ENCODE data around the gene CLEC16A.

CLEC16A gene

DNA sequence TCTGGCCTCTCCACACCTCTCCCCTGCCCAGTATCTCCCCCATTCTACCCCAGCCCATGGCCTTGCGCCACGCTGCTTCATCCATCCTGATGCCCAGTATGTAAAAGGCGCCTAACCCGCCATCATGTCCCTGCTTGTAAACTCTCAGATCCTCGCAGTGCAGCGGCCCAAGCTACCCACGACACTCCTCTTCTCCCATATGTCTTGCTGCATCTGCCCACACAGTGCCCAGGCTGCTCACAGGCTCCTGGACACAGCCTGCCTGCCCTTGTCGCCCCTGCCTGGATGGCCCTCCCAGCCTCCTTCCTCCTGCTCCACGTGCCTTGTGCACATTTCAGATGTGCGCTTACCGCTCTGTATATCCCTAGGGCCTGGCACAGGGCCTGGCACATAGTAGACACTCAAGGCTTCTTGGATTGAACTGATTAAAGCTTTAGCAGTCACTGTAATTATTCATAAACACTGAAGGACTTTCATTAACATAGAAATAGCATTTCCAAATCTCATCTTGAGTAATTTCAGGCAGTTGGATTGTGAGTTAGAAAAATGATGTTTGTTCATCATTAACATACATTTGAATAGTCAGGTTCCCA lies 129.1 kb downstream of the CLEC16A start:
- in situ Hi-C loops (cut with MboI; ENCODE audit: low sequenced_read_pairs), result no loop called here

DNA sequence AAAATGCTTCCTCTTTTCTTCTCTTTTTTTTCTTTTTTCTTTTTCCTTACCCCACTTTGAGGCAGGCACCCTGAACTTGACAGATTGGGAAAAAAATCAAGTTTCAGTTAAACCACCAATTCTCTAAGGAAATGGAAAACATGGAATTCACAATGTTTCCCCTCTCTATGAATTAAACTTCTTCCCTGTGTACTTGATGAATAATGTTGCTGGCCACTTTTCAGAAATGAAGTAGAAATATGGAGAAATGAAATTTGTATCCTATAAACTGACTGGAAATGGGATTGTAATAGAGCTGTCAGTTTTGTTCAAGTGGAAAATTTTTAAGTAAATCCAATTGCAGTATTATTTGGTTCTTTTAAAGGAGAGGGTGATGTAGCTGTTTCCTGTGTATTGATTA lies 129.8 kb downstream of the CLEC16A start:
- in situ Hi-C loops (cut with MboI; ENCODE audit: low sequenced_read_pairs), result no loop called here

DNA sequence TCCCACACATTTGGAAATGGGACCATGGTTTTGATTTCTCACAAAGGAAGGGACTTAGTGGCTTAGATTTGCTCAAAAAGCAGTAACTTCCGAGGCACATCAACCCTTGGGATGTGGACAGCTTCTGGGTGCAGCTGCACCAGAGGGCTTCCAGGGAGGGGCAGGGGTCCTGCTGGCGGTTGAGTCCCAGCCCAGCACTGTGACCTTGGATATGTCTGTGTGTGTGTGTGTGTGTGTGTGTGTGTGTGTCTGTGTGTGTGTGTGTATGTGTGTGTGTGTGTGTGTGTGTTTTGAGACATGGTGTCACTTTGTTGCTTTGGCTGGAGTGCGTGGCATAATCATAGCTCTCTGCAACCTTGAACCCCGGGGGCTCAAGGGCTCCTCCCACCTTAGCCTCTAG lies 130.8 kb downstream of the CLEC16A start:
- in situ Hi-C loops (cut with MboI; ENCODE audit: low sequenced_read_pairs), result no loop called here

DNA sequence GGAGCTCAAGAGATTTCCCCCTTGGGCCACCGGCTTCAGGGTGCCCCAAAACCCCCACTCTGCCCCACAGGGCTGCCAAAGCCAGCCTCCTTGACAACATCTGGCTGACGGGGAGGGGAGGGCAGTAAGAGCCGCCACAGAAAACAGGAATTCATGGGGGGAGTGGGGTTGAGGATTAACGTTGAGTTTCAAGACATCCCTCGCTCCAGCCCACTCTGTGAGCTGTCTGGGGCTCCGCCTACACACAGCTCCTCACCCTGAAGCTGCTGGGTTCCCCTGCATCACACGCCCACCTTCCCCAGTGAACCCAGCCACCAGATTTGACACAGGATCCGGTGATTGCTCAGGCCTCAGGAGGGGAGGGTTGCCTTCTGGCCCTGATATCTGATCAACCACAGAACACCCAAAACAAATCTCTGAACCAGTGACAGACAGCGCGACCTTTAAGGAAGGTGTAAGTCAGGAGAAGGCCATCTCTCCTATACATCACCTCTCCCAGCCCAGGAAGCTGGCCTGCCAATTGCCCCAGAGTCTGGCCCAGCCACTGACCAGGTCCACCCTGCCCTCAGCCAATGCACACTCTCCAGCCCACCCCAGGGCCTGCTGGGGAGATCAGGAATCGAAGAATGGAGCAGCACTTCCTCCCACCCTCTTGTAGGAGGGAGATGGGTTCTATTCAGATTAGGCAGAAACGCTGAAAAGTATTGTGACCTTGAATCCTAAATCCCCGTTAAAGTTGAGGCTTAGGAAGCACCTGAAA lies 132.1 kb downstream of the CLEC16A start:
- in situ Hi-C loops (cut with MboI; ENCODE audit: low sequenced_read_pairs), result no loop called here

DNA sequence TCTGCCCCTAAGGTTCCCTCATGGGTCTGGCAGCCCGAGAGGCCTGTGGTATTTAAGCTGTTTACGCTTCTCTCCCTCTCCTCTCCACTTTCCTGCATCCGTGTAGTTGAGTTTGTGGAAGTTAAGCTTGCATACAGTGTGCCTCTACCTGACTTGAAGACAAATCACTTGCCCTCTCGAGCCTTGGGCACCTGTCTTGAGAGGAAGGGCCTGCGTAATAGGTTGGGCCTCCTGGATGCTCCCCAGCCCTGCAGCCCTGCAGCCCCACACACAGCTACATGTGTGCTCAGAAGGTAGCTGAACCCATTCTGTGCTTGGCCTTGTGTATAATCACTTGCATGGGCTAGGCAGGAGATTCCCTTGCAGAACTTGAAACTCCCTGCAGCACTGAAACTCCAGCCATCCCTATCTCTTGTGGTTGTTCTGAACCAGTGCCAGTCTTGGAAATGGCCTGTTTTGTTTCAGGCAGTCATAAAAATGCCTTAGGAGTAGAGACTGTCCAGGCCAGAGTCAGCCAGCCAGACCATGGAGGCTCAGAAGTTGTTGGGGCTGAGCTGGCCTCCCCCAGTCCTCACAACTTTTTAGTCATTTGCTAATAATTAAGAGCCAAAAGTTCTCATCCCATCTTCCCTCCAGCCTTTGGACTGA lies 134.6 kb downstream of the CLEC16A start:
- in situ Hi-C loops (cut with MboI; ENCODE audit: low sequenced_read_pairs), result no loop called here

DNA sequence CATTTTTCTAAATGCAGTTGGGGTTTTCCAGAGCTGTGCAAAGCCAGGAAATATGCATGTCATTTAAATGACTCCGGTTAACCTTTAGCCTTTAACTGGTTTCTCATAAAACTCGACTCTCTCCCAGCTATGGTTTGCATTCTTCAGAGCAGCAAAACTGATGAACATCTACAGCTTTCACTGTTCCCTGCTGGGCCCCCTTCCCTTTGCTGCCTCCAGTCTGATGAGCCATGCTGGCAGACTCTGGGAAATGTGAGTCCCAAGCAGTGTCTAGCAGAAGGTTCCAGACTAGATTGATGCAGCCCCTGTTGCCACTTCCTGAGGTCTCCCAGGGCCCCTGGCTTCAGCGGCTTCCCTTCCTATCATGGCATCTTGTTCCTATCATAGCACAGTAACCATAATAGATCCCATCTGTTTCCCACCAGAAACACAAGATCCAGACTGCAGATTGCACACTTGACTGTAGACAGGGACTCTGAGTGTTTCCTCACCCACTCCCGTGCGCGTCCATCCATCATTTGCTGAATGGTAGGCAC lies 135.4 kb downstream of the CLEC16A start:
- in situ Hi-C loops (cut with MboI; ENCODE audit: low sequenced_read_pairs), result no loop called here

DNA sequence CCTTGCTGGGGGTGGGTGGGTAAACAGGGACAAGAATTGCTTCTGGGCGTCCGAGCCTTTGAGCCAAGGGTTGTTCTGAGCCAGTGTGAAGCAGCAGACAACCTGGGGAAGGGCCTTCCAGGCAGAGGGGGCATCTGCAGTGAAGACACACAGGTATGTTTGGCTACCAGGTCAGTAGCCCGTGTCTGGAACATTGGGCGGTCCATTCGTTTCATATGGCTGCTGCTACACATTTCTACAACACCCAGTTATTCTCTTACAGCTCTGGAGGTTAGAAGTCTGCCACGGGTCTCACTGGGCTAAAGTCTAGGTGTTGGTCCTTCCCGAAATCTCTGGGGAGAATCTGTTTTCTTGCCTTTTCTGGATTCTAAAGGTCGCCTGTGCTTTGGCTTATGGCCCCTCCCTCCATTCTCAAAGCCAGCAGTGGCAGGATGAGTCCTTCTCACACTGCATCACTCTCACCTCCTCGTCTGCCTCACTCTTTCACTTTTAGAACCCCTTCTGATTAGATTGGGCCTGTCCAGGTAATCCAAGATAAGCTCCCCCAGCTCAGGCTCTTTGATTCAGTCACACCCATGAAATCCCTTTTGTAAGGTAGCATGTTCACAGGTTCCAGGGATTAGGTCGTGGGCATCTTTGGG lies 136.1 kb downstream of the CLEC16A start:
- in situ Hi-C loops (cut with MboI; ENCODE audit: low sequenced_read_pairs), result no loop called here

DNA sequence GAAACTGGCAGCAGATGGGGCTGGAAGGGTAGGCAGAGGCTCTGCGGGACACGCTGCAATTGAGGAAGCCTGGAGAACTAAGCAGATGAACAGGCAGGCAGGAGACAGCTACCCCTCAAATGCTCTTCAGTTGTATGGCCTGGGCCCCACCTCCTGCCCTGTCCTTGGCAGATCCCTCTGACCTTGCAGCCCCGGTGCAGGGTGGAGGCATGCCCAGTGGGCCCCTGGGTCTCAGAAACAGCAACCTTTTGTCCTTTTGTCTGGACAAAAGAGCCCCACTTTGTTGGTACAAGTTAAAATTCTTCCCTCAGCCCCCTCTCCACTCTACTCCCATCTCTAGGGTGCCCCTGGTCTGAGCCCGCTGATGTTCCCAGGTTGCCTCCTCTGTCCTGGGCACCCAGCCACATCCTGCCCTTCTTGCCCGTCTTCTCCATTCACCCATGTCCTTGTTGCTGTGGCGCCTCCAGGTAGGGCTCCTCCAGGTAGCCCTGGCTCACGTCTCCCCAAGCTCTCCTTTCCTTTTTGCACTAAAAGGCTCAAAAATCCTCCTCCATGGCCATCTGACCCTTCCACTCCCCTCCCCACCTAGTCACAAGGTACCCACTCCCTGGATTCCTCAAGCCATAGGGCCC lies 136.8 kb downstream of the CLEC16A start:
- in situ Hi-C loops (cut with MboI; ENCODE audit: low sequenced_read_pairs), result no loop called here

DNA sequence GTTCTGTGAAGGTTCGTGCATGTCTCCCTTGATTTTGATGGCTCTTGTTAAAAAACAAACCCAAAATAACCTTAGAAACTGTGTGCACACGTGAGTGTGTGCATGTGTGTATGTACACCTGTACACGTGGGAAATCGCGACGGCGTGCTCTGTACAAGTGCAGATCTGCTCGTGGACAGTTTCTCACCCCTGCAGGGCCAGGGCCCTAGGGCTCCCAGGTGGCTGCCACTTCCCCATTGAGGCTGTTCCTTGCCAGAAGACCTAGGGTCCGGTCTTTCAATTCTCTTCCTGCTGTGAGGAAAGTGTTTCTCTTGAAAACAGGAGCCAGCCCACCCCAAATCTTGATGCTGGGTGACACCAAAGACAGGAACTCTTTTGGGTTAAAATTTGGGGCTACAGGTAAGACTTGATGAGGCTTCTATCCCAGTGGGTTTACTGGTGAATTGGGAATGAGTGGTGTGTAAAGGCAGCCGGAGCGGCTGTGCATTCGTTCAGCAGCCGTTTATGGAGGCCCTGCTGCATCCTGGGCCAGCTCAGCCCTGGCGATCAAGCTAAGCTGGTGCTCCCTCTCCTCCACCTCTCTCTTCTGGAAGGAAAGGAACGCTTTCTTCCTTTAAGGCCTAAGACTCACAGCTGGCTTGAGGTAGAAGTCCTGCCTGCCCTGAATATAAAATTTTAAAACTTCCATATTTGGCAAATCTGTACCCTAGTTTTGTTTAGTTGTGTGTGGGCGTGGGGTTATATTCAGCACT lies 137.9 kb downstream of the CLEC16A start:
- in situ Hi-C loops (cut with MboI; ENCODE audit: low sequenced_read_pairs), result no loop called here

DNA sequence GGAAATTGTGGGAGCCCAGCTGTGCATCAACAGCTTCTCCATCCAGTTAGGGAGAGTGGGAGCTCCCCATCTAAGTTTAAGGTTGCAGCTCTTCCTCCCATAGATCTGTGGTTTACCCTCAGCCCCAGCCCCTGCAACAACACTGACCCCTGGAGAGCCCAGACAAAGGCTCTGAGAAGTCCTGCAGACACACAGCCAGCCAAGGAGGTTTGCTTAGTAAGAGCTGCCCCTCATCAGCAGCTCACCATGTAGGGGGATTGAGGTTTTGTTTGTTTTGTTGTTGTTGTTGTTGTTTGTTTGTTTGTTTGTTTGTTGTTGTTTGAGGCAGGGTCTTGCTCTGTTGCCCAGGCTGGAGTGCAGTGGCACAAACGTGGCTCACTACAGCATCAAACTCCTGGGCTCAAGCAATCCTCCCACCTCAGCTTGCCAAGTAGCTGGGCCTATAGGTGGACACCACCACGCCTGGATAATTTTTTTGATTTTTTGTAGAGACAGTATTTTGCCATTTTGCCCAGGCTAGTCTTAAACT lies 138.6 kb downstream of the CLEC16A start:
- in situ Hi-C loops (cut with MboI; ENCODE audit: low sequenced_read_pairs), result no loop called here

DNA sequence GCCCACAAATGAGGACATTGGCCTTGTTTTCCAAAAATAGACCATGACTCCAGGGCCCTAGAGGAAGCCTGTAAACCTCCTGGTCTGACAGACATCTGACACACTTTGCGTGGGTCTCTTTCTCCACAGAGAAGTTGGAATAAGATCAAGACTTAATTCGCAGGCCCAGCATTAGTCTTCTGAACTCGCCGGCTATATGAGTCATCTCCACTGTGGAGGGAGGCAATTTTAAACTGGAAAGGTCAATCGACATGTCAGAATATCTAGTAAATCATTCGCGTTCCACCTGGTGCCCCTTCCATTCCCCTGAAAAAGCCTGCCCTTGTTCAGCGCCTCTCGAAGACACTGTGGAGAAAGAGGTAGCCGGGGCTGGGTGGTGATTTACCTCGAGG lies 140.1 kb downstream of the CLEC16A start:
- in situ Hi-C loops (cut with MboI; ENCODE audit: low sequenced_read_pairs), result no loop called here

DNA sequence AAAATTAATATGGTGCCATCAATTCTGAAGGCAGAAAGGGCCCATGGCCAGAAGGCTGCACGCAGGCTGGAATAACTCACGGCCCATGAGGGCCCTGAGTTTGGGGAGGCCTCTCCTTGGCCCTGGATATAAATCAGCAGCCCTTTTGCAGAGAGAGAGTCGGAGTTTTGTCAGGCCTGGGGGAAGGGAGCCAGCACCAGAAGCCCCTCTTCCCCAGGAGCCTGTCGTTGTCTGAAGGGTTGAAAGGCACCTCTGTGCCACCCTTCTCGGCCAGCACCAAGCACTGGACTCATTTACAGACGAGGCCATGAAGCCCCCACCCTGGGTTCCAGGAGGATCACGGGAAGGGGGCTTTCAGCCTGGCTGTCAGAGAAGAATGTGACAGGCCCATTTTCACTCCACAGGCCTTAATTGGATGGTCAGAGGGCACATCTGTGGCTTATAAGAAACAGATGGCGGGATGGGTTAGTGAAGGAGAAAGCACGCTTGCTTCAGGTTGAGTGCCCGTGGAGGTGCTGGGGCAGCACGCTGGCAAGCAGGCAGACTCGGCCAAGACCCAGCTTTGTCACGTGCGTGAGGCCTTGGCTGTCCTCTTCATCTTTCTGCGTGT lies 140.6 kb downstream of the CLEC16A start:
- in situ Hi-C loops (cut with MboI; ENCODE audit: low sequenced_read_pairs), result no loop called here

DNA sequence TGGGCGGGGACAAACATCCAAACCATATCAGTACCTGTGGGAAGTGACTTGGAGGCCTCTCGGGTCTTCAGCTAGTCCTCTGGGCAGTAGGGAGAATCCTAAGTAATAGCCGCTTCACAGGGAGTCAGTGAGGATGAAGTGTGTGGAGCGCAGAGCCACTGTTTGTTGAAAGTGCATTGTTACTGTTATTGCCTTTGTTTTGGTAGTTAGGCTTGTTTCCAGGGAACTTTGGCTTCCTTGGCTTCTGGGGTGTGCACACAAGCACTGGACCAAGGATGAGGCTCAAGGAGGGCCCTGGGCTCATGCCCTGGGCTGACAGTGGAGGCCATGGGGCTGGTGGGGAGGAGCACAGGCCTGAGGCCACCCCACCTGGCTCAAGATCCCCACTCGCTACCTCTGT lies 141.6 kb downstream of the CLEC16A start:
- in situ Hi-C loops (cut with MboI; ENCODE audit: low sequenced_read_pairs), result no loop called here

DNA sequence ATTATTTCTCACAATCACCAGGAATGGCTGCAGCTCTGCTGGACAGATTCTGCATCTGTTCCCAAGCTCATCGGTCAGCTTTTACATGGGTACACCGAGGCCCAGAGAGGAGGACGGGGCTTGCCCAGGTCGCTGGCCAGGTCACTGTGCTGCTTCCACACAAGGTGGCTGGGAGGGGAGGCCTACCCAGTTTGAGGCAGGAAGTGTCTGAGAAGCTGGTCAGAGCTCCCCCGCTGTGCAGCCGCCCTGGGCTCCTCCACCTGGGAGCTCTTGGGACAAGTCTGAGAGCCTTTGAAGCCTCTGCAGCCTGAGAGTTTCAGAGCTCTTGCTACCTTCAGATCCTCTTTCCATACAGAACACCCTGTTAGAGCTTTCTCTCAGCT lies 143.3 kb downstream of the CLEC16A start:
- in situ Hi-C loops (cut with MboI; ENCODE audit: low sequenced_read_pairs), result no loop called here

DNA sequence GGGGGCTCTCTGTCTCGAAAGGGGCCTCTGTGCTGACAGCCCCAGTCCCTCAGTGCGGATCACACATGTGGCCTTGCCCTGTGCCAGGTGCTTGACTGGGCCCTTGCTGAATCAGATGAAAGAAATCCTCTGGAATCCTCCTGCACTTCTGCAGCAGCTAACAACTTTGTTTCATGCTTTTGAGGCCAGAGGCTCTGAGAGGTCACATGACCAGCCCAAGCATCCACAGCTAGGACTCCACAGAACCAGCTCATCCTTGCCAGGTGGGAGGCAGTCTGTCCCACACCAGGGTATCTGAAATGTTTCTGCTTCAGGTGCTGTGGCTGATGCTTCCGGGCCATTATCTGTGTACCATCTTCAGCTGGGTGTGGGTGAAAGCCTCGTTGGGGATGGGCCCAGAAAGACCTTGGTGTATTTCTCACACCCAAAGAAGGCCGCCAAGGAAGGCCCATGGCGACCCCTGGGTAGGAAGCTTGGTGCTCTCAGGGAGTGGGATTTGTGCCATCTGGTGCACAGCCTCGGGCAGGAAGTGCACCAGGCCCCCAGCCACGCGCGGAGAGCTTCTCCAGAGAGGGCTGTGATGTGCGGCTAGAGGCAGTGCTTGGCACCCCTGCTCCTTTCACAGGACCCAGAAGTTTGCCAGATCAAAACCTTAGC lies 143.8 kb downstream of the CLEC16A start:
- in situ Hi-C loops (cut with MboI; ENCODE audit: low sequenced_read_pairs), result no loop called here

DNA sequence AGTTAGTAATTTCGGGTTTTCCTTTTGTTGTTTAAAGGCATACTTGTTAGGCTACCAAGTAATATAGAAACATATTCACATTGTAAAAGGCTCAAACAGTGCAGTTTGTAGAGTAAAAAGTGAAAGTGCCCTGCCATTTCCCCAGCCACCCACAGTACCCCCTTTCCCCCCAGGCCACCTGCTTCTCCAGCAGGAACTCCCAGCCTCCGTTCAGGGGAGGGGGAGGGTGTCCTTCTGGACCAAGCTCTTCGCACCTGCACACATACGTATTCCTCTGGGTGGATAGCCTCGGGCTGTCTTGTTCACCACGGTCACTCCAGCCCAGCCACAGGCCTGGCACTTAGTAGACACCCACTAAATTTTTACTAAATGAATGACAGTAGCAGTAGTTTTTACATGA lies 144.5 kb downstream of the CLEC16A start:
- in situ Hi-C loops (cut with MboI; ENCODE audit: low sequenced_read_pairs), result no loop called here

DNA sequence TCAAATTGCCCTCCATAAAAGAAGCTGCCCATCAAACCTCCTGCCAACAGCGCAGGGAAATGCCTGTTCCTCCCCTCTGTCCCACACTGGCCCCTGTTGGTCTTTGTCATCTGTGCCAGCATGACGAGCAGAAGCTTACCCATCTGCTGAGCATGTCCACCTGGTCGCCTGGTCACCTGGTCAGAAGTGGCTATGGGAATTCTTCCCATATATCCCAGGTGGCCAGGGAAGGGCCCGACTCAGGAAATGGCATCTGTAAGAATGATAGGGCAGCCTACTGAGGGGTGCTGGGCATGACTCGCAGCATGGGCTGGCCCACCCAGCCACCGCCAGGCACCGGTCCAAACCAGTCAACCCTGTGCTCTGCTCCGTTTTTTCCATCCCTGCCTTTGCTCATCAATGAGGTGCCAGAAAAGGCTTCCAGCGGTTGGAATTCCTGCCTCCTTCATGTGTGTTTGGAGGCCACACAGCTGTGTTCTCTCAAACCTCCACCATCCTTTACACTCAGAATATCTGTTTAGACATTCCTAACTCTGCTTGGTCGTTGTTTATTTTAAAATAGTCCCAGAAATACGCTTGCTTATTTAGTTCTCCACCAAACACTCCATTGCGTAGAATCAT lies 145.2 kb downstream of the CLEC16A start:
- in situ Hi-C loops (cut with MboI; ENCODE audit: low sequenced_read_pairs), result no loop called here

DNA sequence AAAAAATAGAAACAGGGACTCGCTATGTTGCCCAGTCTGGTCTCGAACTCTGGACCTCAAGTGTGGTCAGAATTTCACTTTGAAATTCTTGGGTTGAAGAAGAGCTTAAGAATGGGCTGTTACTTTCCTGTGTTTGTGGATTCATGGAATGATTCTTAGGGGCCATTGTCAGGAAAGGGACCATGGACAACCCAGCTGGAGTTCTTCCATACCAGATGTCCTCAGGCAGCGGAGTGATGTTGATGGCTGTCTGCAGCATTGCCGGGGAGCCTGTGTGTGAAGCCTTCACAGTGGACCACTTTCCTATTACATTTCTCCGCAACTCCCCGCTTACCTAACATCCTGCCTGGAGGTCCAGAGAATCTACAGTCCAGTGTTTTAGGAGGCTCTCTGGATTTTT lies 145.9 kb downstream of the CLEC16A start:
- in situ Hi-C loops (cut with MboI; ENCODE audit: low sequenced_read_pairs), result no loop called here

Measured in HL-60/S4 treated with phorbol 12-myristate 13-acetate at 8.2 ng/mL for 4 days and 3 days (cell line).